Calu3 (cell line): ENCODE measurements around the gene LRRC28. TPM values are rescaled to one million over a fixed set of nuclear protein-coding genes. Genes with fewer than 3 reads are reported as not detected.

Experiments
- BruUV-seq: library from RNA; stranded (reverse); fragments of 400-500 nt; replicated peaks from 2 replicates; lab custom pipeline; 2021; lab: Mats Ljungman, UMichigan
- CTCF ChIA-PET: fragments of 300-600 bp; sonication (Branson Sonifier 250); formaldehyde crosslinking; loops from one replicate; lab custom pipeline; 2022; ENCODE audit warnings: antibody characterized with exemption; lab: Charles Lee
- DNase-seq: peaks from one replicate; pipeline ENCODE4 v3.0.0; 2022
- H3K27ac Mint-ChIP-seq: one replicate; pipeline ENCODE4 v1.8.0; 2022; ENCODE audit warnings: mixed read lengths; ENCODE audit not compliant: unreplicated experiment
- H3K27me3 Mint-ChIP-seq: one replicate; pipeline ENCODE4 v1.8.0; 2022; ENCODE audit warnings: mixed read lengths; ENCODE audit not compliant: unreplicated experiment
- H3K36me3 Mint-ChIP-seq: one replicate; pipeline ENCODE4 v1.8.0; 2022; ENCODE audit warnings: mild to moderate bottlenecking, moderate library complexity, mixed read lengths; ENCODE audit not compliant: insufficient read depth, unreplicated experiment
- H3K4me1 Mint-ChIP-seq: one replicate; pipeline ENCODE4 v1.8.0; 2022; ENCODE audit warnings: mild to moderate bottlenecking, low read depth, mixed read lengths; ENCODE audit not compliant: unreplicated experiment
- H3K4me3 Mint-ChIP-seq: one replicate; pipeline ENCODE4 v1.8.0; 2022; ENCODE audit warnings: mild to moderate bottlenecking, low read depth, moderate library complexity, mixed read lengths; ENCODE audit not compliant: unreplicated experiment
- H3K9me3 Mint-ChIP-seq: one replicate; pipeline ENCODE4 v1.8.0; 2022; ENCODE audit warnings: low read depth, mixed read lengths; ENCODE audit not compliant: unreplicated experiment
- CTCF ChIP-seq: fragments of 200-600 bp; IDR thresholded peaks from one replicate; pipeline ENCODE4 v1.8.0; 2022; ENCODE audit warnings: antibody characterized with exemption; ENCODE audit not compliant: unreplicated experiment
- intact Hi-C: fragments of 100-400 bp; cut with micrococcal nuclease; formaldehyde crosslinking; loops from one replicate; pipeline ENCODE4 v1.10.0; 2022; ENCODE audit not compliant: unreplicated experiment
- total RNA-seq: library from RNA; stranded (reverse); gene quantifications from 2 replicates; pipeline ENCODE4 v1.2.3, GENCODE V29; 2022

Gene LRRC28
- total RNA-seq, 1 experiment from 2014 or later, result 21.8 TPM

- intact Hi-C loops, result no loop called here
- Mint-ChIP-seq H3K27ac (no peak overlapping the region), H3K4me3 (no peak overlapping the region), H3K4me1 (no peaks in the 10 kb centered on the region), H3K9me3 (no peaks in the 10 kb centered on the region), H3K36me3 (no peaks in the 10 kb centered on the region), H3K27me3 (no peaks in the 10 kb centered on the region)
- TF ChIP-seq CTCF, result no peak
- DNase-seq, result no peak
- no TSS peak for BruUV-seq
- CTCF ChIA-PET, result no interaction called here
These were observed 82.1 kb downstream of the LRRC28 start for GRCh38 chr15:99333413-99333812.

- no peak overlapping the region for H3K4me3 Mint-ChIP-seq
- H3K27me3 Mint-ChIP-seq, result no peaks in the 10 kb centered on the region
- H3K9me3 Mint-ChIP-seq, result no peaks in the 10 kb centered on the region
- no peaks in the 10 kb centered on the region for H3K4me1 Mint-ChIP-seq
- no TSS peak for BruUV-seq
- no peak overlapping the region for H3K27ac Mint-ChIP-seq
- intact Hi-C loops, result no loop called here
- TF ChIP-seq CTCF, result no peak
- DNase-seq, result no peak
- CTCF ChIA-PET, result interaction anchor here (0.6 kb wide), 1 partner anchor 172 kb away, joined by 4 read pairs; no protein-coding TSS in a partner anchor
- H3K36me3 Mint-ChIP-seq, result no peaks in the 10 kb centered on the region
These were observed 82.7 kb downstream of the LRRC28 start for GRCh38 chr15:99333981-99334380.

- CTCF ChIA-PET, result interaction anchor here (0.6 kb wide), 1 partner anchor 73 kb away, joined by 3 read pairs; no protein-coding TSS in a partner anchor
- Mint-ChIP-seq H3K27me3 (no peaks in the 10 kb centered on the region), H3K4me3 (no peak overlapping the region), H3K27ac (no peak overlapping the region), H3K36me3 (no peaks in the 10 kb centered on the region), H3K4me1 (peaks cover 4% of the 10 kb centered on the region), H3K9me3 (no peaks in the 10 kb centered on the region)
- no peak for TF ChIP-seq CTCF
- intact Hi-C loops, result no loop called here
- no TSS peak for BruUV-seq
- DNase-seq, result no peak
These were observed 84.2 kb downstream of the LRRC28 start for GRCh38 chr15:99335508-99335907.

- intact Hi-C loops, result no loop called here
These were observed 85.5 kb downstream of the LRRC28 start for GRCh38 chr15:99336794-99337193.

More at GRCh38 chr15:99336794-99337193, 85.5 kb downstream of the LRRC28 start:
- CTCF ChIA-PET, result interaction anchor here (0.6 kb wide), 1 partner anchor 462 kb away, joined by 6 read pairs; no protein-coding TSS in a partner anchor
- Mint-ChIP-seq H3K27me3 (no peaks in the 10 kb centered on the region), H3K9me3 (no peaks in the 10 kb centered on the region), H3K4me1 (peaks cover 17% of the 10 kb centered on the region), H3K27ac (no peak overlapping the region), H3K36me3 (no peaks in the 10 kb centered on the region), H3K4me3 (no peak overlapping the region)
- DNase-seq, result no peak
- TF ChIP-seq CTCF, result no peak
- BruUV-seq, result no TSS peak
